ENCODE results near the gene FGF14.

DNA sequence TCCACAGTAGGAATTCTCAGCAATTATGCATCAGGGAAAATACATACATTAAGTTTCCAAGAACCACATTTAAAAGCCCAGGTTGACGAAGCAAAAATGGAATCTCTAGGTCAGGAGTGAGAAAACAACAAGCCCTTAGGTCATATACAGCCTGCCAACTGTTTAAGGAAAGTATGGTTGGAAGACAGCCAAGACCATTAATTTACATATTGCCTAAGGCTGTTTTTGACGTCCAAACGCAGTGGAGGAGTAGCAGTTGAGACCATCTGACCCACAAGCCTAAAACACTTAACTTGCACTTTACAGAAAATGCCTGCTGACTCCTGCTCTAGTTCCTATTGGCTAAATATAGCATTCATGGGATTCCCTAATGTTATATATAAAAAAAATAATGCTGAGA, 650.4 kb downstream of the FGF14 start:
- TF ChIP-seq, protein P1, sequence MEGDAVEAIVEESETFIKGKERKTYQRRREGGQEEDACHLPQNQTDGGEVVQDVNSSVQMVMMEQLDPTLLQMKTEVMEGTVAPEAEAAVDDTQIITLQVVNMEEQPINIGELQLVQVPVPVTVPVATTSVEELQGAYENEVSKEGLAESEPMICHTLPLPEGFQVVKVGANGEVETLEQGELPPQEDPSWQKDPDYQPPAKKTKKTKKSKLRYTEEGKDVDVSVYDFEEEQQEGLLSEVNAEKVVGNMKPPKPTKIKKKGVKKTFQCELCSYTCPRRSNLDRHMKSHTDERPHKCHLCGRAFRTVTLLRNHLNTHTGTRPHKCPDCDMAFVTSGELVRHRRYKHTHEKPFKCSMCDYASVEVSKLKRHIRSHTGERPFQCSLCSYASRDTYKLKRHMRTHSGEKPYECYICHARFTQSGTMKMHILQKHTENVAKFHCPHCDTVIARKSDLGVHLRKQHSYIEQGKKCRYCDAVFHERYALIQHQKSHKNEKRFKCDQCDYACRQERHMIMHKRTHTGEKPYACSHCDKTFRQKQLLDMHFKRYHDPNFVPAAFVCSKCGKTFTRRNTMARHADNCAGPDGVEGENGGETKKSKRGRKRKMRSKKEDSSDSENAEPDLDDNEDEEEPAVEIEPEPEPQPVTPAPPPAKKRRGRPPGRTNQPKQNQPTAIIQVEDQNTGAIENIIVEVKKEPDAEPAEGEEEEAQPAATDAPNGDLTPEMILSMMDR (IDR thresholded peaks at IDR 0.05): no peak
- TF ChIP-seq SMC3 (IDR thresholded peaks at IDR 0.05; ENCODE audit: low read depth, low read length): no peak
- TF ChIP-seq FOXJ3 (CRISPR knock-in tag; IDR thresholded peaks at IDR 0.05): no peak
- no peak for TF ChIP-seq USF2 (IDR thresholded peaks at IDR 0.05; ENCODE audit: borderline replicate concordance, low read depth, low read length)

All from SK-N-SH (cell line).